HG03175 (cell line): ENCODE results near the gene PPP1R27.

ENCODE experiments used
- ATAC-seq: cut with Tn5 transposase; IDR thresholded peaks from one replicate; pipeline ENCODE4 v1.9.1; 2021; ENCODE audit warnings: mild to moderate bottlenecking, moderate library complexity; ENCODE audit not compliant: unreplicated experiment

The PPP1R27 gene

DNA sequence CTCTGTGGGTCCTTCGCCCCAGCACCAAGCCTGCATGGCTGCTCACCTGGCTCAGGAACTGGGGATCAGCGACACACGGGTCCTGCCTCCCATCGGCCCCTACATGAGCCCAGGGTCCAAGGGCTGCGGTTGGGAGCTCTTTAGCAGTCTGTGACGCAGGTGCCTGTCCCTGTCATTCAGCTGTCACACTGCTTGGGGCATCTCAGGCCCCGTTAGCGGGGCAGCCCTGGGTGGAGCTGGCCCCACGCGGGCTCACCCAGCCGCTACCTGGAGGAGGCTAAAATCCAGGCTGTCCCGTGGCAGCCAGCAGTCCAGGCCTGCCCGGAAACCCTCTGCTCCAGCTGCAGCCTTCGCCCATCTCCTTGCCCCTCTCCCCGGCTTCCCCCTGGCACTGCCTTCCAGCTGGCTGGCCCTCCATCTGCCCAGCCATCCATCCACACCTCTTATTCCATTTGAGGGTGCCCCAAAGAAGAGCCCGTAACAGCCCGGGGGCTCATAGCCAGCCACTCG, 27.6 kb downstream of the PPP1R27 start:
- ATAC-seq = no peak

DNA sequence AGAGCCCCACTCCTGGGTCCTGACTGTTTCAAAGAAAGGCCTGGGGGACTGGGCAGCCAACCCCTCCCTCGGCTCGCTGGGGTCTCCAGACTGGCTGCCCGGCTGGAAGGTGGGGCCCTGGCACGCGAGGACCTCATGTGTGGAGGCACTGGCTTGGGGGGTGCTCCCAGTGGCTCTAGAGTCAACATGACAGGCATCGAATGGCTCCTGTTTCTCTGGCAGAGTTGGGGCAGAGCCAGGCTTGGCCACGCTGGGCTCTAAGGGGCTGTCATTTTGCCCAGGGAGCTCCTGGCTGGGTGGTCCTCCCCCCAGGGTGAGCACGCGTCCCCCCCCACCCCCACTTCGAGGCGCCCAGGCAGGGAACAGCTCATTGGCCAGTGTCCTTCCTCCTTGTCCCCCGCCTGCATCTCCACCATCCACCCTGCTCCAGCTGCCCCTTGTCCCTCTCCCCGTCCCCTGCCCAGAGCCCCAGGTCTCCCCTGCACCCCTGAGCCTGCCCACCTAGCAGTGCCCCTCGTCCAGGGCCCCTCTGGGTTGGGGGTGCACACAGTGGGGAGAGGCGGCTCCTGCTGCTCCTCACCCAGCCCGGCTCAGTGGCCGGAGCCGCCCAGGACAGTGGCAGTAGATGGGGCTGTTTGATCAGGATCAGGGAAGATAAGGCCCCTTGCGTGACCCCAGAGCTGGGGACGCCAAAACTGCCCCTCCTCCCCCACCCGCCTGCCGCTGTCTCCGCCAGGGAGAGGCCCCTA, 28.2 kb downstream of the PPP1R27 start:
- no peak for ATAC-seq

DNA sequence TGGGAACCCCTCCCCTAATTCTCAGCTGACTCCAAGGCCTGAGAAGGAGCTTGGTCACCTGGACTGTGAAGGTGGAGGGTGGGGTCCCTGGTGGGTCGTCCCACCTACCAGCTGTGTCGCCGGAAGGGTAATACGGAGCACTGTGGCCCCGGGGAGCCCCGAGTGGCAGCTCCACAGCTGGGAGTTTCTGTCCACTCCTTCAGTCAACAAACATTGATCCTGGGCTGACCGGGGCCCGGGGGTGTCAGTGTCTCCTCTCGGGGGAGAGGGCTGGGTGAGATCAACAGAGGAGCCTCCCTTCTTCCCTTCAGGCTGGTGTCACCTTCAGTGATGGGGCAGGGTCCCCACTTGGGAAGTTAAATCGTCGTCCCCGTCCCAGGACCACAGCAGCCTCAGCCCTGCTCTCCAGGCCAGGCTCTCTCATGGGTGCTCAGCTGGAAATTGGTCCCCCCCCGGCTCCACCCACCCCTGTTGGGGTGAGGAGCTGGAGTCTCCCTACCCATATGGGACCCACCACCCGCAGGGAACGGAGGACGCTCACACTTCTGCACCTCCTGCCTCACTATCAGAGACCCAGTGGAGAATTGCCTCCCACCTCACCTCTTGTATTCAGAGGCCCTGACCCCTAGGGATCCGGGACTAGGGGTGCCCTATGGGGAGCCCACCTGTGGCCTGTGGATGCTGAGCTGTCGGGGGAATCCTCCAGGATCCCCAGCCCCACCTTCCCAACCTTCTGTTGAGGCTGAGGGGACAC, 29.0 kb downstream of the PPP1R27 start:
- no peak for ATAC-seq

DNA sequence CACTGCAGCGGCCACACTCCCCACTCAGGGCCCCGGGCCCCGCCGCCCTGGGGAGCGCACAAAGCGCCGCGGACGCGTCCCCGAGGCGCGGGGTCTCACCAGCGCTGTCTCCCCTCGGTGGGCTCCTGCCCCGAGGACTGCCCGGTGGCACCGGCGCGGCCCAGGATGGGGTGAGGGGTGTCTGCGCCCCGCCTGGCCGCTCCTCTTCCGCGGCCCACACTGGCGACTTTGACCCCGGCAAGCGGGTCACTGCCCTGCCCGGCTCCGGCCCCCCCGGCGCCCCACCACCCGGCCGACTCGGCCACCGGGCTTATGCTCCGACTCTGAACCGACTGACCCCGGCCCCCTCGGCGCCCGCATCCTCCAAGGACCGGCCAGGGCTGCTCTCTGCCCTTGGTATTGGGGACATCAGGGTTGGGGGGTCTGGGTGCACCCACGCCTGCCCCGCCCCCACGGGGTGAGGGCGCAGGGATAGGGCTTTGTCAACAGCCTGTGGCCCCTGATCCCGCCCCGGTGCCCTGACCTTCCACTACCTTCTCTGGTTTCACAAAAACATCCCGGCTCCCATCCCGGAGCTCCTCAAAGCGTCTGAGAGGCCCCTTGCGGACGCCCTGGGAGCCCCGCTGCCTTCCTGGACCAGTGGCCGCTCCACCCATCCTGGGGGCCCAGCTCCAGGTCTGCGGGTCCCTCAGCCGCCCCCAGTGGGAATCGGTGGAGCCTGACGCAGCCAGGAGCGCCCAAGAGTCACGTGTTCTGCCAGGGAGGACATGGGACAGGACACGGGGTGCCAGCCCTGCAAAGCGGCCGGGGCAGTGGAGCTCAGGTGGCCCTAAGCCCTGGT, 30.1 kb downstream of the PPP1R27 start:
- no peak for ATAC-seq

DNA sequence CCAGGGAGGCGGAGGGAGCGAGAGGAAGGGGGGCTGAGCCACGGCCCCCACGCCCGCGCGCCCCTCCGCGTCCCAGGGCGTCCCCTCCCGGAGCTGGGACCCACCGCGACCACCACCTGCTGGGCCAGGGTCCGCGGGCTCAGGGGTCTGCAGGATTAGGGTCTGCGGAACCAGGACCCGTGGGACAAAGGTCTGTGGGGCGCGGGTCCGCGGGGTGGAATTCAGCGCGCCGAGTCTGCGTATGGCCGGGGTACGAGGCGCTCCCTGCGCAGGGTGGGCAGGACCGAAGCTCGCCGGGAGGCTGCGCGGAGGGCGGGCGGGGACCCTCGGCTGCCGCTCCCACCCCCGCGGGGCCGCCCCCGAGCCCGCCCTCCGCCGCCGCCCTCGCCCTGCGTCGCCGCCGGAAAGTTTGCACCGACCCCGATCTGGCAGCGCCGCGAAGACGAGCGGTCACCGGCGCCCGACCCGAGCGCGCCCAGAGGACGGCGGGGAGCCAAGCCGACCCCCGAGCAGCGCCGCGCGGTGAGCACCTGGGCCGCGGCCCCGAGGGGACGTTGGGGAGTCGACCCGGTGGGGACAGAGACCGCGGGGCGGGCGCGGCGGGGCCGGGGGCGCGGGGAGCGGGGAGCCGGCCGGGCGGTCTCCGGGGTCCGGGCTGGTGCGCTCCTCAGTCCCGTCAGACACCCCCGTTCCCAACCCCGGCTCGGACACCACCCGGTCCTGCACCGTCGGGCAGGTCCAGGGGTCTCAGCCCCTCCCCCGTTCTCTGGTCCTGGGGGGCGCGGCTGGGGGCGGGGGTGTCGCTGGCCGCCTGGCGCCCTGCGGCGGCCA, 30.9 kb downstream of the PPP1R27 start, which contains the start of gene GCGR:
Gene GCGR (plus strand): TSS at position 423 of the 831 bp plus-strand sequence. CDS start 4,869 bp downstream, outside the sequence.
- no peak for ATAC-seq

DNA sequence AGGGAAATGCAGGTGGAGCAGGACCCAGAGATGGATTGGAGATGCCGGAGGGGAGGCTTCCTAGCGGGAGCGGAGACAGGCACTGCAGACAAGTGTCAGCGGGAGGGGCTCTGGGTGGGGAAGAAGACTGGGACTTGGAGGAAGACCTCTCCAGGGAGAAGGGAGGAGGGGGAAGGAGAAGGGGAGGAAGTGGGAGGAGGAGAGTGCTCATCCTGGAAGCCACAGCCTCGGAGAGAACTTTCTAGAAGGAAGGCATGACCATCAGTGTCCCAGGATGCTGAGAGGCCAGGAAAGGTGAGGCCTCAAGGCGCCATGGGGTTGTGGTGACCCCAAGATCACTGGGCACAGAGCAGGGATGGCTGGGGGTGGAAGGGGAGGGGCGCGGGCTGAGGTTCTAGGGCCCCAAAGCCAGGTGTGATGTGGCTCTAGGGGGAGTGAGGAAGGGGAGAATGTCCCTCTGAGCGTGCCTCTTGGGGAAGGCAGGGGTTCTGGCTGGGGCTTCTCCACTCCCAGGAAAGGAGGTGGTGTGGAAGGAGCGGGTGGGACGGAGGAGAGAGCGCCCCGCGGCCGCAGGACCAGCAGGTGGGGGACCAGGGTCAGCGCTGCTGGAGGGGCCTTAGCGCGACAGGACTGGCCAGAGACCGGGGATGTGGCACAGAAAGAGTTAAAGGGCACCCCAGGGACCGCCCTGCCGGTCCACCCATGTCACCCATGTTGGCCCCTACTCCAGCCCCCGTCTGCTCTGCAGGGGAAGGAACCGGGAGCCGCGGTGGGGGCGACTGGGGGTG, 31.8 kb downstream of the PPP1R27 start:
- no peak for ATAC-seq

DNA sequence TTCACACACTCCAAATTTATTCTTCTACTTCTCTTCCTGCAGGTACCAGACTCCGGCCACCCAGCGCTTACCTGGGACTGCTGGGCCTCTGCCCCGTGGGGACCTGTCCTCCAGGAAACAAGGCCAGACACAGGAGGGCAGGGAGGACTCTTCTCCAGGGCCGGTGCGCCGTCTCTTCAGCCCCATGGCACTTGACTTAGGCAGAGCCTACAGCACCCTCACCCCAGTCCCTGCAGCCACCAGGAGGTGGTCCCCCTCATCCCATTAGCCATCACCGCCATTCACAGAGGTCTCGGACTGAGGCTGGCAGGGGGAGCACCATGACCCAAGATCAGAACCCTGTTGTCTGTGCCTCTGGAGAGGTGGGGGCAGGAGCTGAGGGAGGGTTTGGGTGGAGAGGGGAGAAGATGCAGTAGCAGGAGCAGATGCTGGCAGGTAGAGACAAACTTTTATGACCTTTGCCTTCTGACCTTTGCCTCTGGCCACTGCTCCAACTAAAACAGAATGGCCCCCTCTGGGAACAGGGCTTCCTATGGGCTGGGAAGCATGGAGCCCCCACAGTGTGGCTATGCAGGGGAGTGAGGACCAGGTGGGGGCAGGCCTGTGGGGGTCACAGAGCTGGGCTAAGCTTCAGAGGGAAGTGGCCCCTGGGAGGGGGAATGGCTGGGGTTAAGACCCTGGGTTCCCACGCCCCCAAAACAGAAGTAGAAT, 32.6 kb downstream of the PPP1R27 start:
- ATAC-seq = no peak

DNA sequence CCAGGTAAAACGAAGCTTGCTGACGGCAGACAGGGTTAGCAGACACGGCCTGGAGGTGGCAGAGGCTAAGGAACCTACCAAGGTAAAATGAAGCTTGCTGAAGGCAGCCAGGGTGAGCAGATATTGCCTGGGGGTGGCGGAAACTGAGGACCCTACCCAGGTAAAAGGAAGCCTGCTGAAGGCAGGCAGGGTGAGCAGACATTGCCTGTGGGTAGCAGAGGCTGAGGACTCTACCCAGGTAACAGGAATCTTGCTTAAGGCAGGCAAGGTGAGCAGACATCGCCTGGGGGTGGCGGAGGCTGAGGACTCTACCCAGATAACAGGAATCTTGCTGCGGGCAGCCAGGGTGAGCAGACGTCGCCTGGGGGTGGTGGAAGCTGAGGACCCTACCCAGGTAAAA, 33.5 kb downstream of the PPP1R27 start:
- no peak for ATAC-seq

DNA sequence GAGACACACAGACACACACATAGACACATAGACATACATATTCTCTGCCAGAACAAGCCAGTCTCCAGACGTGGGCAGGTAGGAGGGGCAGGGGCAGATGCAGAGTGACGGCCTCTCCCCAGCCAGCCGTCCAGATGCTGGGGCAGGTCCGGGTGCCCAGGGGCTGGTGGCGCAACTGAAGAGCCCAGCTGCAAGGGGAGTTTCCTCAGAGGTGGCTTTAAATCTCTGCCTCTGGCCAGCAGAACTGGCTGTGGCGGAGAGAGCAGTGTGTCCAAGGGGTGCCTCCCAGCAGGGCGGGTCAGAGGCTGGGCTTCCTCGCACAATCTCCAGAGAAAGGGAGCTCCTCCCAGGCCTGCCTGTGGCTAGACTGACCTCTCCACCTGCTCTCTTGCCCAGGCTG, 40.3 kb downstream of the PPP1R27 start:
- ATAC-seq = no peak

DNA sequence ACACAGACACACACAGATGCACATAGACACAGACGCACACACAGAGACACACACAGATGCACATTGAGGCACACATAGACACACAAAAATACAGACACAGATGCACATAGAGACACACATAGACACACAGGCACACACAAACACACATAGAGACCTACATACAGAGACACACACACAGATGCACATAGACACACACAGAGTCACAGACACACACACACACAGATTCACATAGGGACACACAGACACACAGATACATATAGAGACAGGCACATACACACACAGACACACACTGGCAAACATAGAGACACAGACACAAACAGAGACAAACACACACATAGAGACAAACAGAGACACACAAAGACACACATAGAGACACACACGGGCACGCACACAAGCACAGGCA, 40.8 kb downstream of the PPP1R27 start:
- no peak for ATAC-seq

DNA sequence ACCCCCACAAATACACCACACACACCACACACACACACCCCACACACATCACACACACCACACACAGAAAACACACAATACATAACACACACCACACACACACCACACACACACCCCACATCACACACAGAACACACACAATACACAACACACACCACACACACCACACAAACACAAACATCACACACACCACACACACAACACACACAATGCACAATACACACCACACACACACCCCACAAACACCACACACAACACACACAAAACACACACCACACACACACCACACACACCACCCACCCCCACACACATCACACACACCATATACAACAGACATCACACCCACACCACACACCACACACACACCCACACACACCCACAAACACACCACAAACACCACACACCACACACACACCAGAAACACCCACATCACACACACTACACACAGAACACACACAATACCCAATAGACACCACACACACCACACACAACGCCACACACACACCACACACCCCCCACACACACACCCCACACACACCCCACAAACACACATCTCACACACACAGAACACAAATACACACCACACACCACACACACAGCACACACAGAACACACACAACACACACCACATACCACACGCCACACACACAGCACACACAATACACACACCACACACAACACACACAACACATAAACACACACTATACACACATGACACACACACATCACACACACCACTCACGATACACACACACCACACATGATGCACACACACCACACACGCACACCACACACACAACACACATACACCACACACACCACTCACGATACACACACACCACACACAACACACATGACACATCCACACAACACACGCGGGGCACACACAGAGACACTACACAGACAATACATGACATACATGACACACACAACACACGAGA, 41.9 kb downstream of the PPP1R27 start:
- no peak for ATAC-seq
